Psoas muscle (tissue), 8 donors: ENCODE results near the gene BORCS8. TPM values are rescaled to one million over a fixed set of nuclear protein-coding genes. Genes with fewer than 3 reads are reported as not detected.
"Not testable (repeated sequence)": the region's sequence is repeated elsewhere in the genome, so short reads cannot be mapped to it uniquely, and the experiment has no call there.

Source experiments
- ATAC-seq, 4 donors: fragments of 200-7000 bp; cut with Tn5 transposase; one replicate each; pipeline ENCODE4 v1.9.1; 2020; ENCODE audit warnings: moderate library complexity in 3 of 4, mild to moderate bottlenecking in 2 of 4
- DNase-seq, 2 donors: peaks; one replicate each; pipeline ENCODE4 v3.0.0-alpha.2; 2020
- H3K27ac ChIP-seq: fragments of 200-600 bp; one replicate; pipeline ENCODE4 v1.8.0; 2022
- H3K27me3 ChIP-seq, 3 donors: fragments of 200-600 bp in 1 of 3; one replicate each; pipeline versions ENCODE4 v1.6.1 to v1.8.0; 2013 to 2022; ENCODE audit warnings: low read length in 2 of 3, mild to moderate bottlenecking in 2 of 3, moderate library complexity in 1 of 3; ENCODE audit not compliant: insufficient read depth in 3 of 3
- H3K36me3 ChIP-seq, 2 donors: fragments of 200-600 bp in 1 of 2; one replicate each; pipeline versions ENCODE4 v1.6.1 to v1.8.0; 2013 to 2022; ENCODE audit warnings: low read depth in 1 of 2, mild to moderate bottlenecking in 1 of 2, moderate library complexity in 1 of 2; ENCODE audit not compliant: insufficient read depth in 1 of 2
- H3K4me1 ChIP-seq: fragments of 200-600 bp; one replicate; pipeline ENCODE4 v1.8.0; 2022
- H3K4me3 ChIP-seq: fragments of 200-600 bp; one replicate; pipeline ENCODE4 v1.8.0; 2022; ENCODE audit warnings: mild to moderate bottlenecking
- H3K9me3 ChIP-seq: fragments of 200-600 bp; one replicate; pipeline ENCODE4 v1.8.0; 2022
- CTCF ChIP-seq: fragments of 200-600 bp; IDR thresholded peaks from one replicate; pipeline ENCODE4 v1.8.0; 2022; ENCODE audit warnings: antibody characterized with exemption
- WGBS, 3 donors: extraction: QIAGEN DNeasy Blood & Tissue Kit; methylation state at CpG; one replicate each; pipeline versions ENCODE4 v1.1.6 to v1.1.7; 2013; 5-methylcytosine and 5-hydroxymethylcytosine counted together
- intact Hi-C, 2 donors: fragments of 100-400 bp; cut with DNase I; formaldehyde crosslinking; loops; one replicate each; pipeline versions ENCODE4 v1.11.0 to v1.14.2; 2022
- polyA plus RNA-seq, 3 donors: library from polyadenylated mRNA; stranded (reverse); fragments of 200-250 nt; gene quantifications; one replicate each; pipeline ENCODE4 v1.2.3, GENCODE V29; 2013
- total RNA-seq, 4 donors: library from RNA; stranded (reverse); fragmentation: NEBNext Ultra II Directional in 2 of 4; extraction: Animal tissue kit (Norgen Biotek cat#: 25700) in 2 of 4; gene quantifications; one replicate each; pipeline versions ENCODE4 v1.2.1 to v1.2.4, GENCODE V29; 2021 to 2023
- donor health status: healthy with polysubstance abuse.
- donor health status: DM: no; HTN: no; CAD: no; lungs with moderate emphysema.
- donor health status: Bipolar disorder and iron deficiency.
- donor health status: healthy.
- donor health status: DM: yes; HTN: yes; CAD: no.
- donor health status: DM: no; HTN: no; CAD: no.
- donor health status: DM: no; HTN: no; CAD: no.
- donor health status: DM: yes; HTN: yes; CAD: no.

The BORCS8 gene
- total and polyA plus RNA-seq, 7 donors, result 16.0 to 46.1 (median 25.2) TPM

GRCh38 chr19:19179548-19180441 lies 12.2 kb downstream of the BORCS8 start:
- intact Hi-C loops, result loop anchor here in 1 of 2 donors (10.0 kb wide), 1 partner anchor 125 kb away; no protein-coding TSS in a partner anchor
- DNase-seq (no peak), ATAC-seq (peak; percentile 20 to 81 (median 65))
- H3K4me1 ChIP-seq, result no peaks in the 10 kb centered on the region
- no peak for TF ChIP-seq CTCF
- no peaks in the 10 kb centered on the region for H3K9me3 ChIP-seq
- no peak overlapping the region for H3K27ac ChIP-seq
- H3K36me3 ChIP-seq, result peaks cover 2 to 48% of the 10 kb centered on the region in 2 donors
- WGBS, 3 donors, result 75 to 77% (median 77%) methylated on average over 17 of the region's 17 CpGs
- no peaks in the 10 kb centered on the region for H3K27me3 ChIP-seq
- H3K4me3 ChIP-seq, result no peak overlapping the region

- intact Hi-C loops, result loop anchor here in 1 of 2 donors (10.0 kb wide), 1 partner anchor 122 kb away; no protein-coding TSS in a partner anchor
- no peak for TF ChIP-seq CTCF
These were observed 15.0 kb downstream of the BORCS8 start for GRCh38 chr19:19176950-19177349.

GRCh38 chr19:19173243-19173642 lies 18.7 kb downstream of the BORCS8 start:
- H3K9me3 ChIP-seq, H3K4me3 ChIP-seq, ATAC-seq, H3K36me3 ChIP-seq, H3K27me3 ChIP-seq, H3K27ac ChIP-seq, DNase-seq: not testable (repeated sequence)
- 82 to 91% (median 88%) methylated on average over 5 of the region's 5 CpGs for WGBS, 3 donors
- intact Hi-C loops, result loop anchor here in 1 of 2 donors (10.0 kb wide), 1 partner anchor 118 kb away; no protein-coding TSS in a partner anchor
- peaks cover 19% of the 10 kb centered on the region for H3K4me1 ChIP-seq

More at GRCh38 chr19:19176950-19177349, 15.0 kb downstream of the BORCS8 start:
- Histone ChIP-seq H3K4me3 (no peak overlapping the region), H3K36me3 (peaks cover under 1 to 30% of the 10 kb centered on the region in 2 donors), H3K27me3 (no peaks in the 10 kb centered on the region), H3K27ac (no peak overlapping the region), H3K9me3 (no peaks in the 10 kb centered on the region), H3K4me1 (peaks cover 6% of the 10 kb centered on the region)
- WGBS, 3 donors, result 83 to 91% (median 90%) methylated on average over 8 of the region's 8 CpGs
- DNase-seq (no peak), ATAC-seq (no peak)

GRCh38 chr19:19171821-19172532 lies 20.0 kb downstream of the BORCS8 start:
- ATAC-seq (peak; percentile 69 to 78 (median 74)), DNase-seq (peak; percentile 62 to 83)
- no peaks in the 10 kb centered on the region for H3K27me3 ChIP-seq
- TF ChIP-seq CTCF, result no peak
- peaks cover 19% of the 10 kb centered on the region for H3K4me1 ChIP-seq
- H3K9me3 ChIP-seq, result no peaks in the 10 kb centered on the region
- intact Hi-C loops, result loop anchor here in 1 of 2 donors (10.0 kb wide), 1 partner anchor 117 kb away; no protein-coding TSS in a partner anchor
- H3K27ac ChIP-seq, result peak overlapping the region; percentile 50
- H3K4me3 ChIP-seq, result peak overlapping the region; percentile 4
- peaks cover 0 to 5% of the 10 kb centered on the region in 2 donors for H3K36me3 ChIP-seq
- WGBS, 3 donors, result 28 to 39% (median 37%) methylated on average over 6 to 8 of the region's 8 CpGs
